NCI-H510A treated with DMSO at 0.1 percent for 48 hours (cell line): ENCODE measurements around the gene RHOT1.
A peak's percentile ranks its signal among the peaks of the same experiment; 100 is the strongest.
"Not testable (repeated sequence)": the region's sequence is repeated elsewhere in the genome, so short reads cannot be mapped to it uniquely, and the experiment has no call there.

Experiments
- DNase-seq: peaks from one replicate; lab custom pipeline; 2025; lab: John Stamatoyannopoulos, UW

The RHOT1 gene

DNA sequence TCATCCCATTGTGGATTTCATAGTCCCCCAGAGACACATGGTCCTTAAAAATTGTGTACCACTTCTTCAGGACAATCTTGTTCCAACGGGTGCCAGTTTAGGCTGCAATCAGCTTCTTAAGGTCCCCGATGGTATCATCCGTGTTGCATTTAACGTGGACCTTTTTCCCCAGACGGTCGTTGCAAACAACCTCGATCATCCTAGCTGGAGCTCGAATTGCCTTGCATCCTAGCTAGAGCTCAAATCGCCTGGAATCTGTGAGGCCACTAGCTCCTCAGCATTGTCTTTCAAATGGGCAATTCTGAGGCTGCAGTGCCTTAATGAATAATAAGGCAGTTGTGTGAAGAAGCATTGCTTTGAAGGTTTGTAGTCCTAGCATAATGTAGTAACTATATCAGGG is 85.6 kb downstream of the RHOT1 start:
- no peak for DNase-seq

DNA sequence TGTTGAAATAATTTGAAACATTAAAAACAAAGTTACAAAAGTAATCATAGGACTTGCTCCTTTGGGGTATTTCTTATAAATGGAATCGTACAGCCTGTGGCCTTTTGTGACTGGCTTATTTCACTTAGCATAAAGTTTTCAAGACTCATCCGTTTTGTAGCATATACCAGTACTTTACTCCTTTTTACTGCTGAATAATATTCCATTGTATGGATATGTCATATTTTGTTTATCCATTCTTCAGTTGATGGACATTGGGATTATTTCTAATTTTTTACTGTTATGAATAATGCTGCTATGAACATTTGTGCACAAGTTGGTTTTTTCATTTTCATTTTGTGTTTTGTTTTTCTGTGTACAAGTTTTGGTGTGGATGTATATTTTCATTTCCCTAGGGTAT is 93.3 kb downstream of the RHOT1 start:
- DNase-seq, result no peak

DNA sequence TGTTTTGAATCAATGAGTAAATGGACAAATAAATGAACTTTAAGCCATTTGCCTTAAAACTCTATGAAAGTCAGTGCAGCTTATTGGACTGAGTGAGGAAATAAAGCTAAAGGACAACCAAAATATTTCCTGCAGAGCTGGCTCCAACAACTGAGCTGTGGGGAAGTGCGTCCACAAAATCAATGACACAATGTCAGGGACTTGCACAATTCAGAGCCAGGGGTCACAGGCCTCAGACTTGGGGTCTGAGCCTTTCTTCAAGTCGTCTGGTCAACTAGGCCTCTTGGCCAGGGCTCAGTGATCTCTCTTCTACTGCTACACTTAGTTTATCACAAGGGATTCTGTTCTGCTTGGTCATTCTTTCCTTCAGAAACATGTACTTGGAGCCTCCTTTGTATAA is 97.2 kb downstream of the RHOT1 start:
- no peak for DNase-seq

DNA sequence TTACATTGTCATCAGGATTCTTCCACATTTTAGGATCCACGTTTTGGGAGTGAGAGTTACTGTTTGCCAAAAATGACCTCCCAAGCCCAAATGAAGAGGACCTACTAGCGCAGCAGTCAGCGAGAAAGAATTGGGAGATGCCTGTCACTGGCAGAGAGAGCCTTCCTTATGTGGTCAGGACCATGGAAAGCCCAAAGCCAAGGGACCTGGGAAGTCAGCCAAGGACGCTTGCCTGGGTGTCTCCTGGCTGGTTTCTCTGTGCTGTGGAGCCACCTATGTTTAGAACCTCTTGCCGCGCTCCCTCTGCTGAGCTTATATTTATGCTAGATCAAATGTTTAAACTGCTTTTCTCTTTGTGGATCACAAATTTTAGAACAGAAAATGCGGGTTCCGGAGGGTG is 98.4 kb downstream of the RHOT1 start:
- DNase-seq, result no peak

DNA sequence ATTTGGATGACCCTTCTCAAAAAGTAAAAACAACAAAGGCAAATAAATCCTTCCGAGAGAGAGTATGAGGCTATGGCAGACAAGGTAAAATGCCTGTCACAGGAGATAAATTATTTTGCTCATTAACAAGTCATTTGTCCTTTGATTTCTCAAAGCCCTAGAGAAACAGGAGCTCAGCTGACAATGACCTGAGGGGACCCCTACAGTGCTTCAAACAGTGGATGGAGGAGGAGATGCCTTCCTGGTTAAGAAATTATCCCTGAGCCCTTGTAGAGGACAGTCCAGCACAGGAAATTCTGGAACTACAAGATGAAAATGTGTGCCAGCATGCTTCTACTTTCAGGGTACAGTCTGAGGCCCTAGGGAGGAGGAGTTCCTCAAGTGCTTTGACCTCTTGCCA is 99.3 kb downstream of the RHOT1 start:
- no peak for DNase-seq

DNA sequence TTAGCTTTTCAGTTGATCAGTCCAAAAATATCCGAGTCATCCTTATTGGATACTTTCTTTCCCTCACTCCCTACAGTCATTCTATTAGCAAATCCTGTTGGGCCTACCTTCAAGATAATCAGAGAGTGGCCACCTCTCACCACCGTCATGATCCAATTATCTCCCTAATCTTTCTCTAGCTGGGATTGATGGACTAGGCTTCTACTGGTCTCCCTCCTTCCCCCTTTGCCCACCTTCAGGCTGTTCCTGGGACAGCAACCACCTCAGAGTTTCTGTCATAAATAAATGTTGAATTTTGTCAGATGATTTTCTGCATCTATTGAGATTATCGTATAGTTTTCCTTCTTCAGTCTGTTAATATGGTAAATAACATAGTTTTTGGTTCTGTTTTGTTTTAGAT is 107.2 kb downstream of the RHOT1 start:
- DNase-seq, result no peak

DNA sequence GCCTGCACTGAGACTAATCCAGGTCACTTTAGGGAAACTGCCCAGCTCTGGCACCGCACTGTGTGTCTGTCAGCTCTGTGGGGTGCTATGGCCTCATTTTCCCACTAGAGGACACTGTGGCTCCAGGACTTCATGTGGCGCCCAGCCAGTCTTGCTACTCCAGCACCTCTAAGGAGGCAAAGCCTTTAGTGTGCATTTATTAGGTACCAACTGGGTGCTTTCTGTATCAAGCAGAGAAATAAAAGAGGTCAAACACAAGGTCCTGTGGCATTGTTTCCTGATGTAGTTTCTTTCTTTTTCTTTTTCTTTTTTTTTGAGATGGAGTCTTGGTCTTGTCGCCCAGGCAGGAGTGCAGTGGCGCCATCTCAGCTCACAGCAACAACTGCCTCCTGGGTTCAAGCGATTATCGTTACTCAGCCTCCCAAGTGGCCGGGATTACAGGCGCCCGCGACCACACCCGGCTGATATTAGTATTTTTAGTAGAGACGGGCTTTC is 110.9 kb downstream of the RHOT1 start:
- peak; percentile 84 for DNase-seq

DNA sequence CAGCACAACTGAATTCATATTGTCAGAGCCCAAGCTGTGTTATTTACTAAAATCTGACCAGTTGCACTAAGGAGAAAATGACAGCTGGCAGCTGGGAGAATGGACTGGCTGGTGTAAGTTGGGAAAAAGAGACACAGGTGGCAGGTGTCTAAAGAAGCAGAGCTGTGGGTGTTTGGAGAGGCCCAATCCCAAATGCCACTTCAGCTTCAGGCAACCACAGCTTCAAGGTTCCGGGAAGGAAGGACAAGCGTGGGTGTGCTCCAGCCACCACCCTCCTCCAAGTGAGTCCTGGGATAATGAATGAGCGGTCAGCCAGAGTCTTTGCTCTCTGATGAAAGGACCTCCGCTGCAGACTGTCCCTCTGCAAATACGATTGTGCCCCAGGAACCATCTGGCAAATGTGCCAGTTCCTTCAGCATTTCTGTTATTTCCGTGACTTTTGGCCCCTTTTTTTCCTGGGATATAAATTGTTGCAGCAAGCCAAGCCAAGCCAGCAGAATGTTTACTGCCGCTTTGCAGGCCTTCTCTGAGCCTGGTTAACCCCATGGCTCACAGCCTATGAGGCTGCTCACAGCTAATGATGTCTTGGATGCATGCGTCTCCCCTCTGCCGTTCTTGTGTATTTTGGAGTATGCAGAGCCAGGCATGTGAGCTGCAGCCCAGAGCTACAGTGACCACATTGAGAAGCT is 113.9 kb downstream of the RHOT1 start:
- no peak for DNase-seq

DNA sequence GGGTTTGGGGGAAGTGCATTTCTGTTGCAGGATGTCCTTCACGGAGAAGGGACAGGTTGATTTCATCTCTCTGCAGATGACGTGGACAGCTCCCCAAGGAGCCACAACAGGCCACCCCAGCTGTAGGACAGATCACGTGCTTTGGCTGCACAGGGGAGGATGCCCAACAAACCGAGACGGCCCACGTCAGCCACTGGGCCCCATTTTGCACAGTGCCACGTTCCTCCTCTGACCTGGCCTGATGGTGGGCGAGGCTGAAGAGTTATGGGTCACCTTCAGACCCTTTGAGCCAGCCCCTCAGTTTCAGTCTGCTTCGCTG is 114.4 kb downstream of the RHOT1 start:
- no peak for DNase-seq

DNA sequence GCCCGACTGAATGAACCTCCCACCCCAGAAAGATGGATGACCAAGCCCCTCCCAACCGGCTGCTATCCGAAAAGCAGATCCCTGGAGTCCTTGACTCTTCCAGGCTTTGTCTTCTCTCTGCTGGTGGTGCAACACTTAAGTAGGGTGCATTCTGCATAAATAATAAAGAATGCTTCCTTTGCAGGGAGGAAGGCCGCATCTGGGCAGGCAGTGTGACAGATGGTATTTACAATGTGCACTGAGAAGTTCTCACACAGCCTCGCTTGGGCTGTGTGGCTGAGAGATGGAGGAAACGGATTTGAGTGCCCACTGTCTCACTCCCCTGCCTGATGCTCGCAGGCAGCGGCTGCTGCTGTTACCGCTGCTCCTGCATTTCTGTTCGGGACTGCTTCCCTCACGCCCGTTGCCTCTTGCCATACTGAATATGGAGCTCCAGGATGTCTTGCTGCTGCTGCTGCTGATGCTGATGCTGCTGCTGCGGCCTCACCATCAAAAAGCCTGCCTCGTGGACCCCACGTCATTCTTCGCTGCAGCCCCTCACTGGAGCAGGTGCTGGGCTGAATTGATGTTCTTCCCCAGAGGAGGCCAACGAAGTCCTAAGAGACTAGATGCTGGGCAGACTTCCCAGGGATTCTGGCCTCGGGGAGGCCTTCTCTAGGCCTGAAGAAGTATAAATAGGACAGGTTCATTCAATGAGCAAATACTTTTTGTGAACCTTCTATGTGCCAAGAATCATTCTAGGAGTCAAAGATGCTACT is 116.3 kb downstream of the RHOT1 start:
- DNase-seq, result no peak

DNA sequence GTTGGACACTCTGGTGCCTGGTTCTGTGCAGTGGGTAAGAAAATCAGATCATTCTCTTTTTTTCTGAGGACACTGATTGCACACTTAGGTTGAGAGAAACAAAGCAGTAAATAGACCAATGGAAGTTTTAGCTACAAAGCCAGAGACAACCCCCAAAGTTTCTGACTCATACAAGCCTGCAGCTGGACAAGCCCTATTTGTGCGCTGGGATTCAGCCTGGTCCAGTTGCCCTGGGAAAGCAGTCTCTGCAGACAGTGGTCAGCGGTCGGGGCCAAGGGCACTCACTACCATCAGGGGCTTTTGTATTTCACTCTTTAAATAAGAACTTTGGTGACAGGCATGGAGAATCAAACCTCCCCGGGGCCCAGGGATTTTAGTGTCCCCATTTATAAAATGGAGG is 117.3 kb downstream of the RHOT1 start:
- no peak for DNase-seq

DNA sequence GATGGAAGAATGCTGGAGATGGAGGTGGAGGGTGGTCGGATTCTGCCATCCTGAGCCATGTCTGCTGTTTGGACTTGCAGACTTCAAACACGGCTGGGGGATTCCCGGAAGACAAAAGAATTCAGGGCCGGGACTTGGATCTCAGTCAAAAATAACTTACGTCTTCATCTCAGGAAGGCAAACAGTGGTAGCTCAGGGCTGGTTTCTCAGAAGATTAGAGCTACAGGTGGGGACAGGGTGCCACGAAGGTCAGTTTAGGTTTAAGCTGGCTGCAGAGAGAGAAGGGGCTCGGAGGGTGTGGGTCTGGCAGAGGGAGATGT is 119.1 kb downstream of the RHOT1 start:
- DNase-seq, result no peak

DNA sequence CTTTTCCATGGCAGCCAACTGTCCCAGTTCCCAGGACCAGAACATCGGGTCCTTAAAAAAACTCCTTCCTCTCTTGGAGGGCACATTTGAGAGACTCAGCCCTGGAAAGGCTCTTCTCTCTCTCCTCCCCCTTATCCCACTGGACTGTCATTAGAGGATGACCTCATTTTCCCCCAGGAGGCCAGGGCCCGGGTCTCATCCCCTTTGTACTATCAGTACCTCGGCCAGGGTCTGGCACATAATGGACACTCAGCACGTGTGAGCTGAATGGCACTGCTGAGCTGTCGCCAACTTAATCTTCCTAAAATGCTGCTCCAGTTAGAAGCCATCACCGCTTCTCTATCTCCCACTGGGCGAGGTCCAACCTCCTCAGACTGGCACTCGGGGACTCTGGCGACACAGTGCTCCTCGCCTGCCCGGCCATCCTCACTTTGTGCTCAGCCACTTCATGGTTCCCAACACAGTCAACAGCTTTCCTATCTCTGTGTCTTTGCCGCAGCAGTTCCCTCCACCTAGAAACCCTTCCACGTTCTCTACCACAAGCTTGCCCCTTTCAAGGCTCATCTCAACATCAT is 119.7 kb downstream of the RHOT1 start:
- DNase-seq, result no peak

DNA sequence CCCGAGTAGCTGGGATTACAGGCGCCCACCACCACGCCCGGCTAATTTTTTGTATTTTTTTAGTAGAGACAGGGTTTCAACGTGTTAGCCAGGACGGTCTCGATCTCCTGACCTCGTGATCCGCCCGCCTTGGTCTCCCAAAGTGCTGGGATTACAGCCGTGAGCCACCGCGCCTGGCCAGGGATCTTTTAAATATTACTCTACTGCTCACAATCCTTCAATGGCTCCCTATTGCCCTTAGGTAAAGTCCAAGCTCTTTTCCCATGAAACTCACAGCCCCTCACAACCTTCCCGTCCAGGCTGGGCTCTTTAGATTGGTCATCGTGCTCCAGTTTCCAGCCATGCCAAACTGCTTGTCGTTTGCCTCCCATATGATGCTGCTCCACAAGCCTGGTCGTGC is 121.2 kb downstream of the RHOT1 start:
- DNase-seq, result not testable (repeated sequence)

DNA sequence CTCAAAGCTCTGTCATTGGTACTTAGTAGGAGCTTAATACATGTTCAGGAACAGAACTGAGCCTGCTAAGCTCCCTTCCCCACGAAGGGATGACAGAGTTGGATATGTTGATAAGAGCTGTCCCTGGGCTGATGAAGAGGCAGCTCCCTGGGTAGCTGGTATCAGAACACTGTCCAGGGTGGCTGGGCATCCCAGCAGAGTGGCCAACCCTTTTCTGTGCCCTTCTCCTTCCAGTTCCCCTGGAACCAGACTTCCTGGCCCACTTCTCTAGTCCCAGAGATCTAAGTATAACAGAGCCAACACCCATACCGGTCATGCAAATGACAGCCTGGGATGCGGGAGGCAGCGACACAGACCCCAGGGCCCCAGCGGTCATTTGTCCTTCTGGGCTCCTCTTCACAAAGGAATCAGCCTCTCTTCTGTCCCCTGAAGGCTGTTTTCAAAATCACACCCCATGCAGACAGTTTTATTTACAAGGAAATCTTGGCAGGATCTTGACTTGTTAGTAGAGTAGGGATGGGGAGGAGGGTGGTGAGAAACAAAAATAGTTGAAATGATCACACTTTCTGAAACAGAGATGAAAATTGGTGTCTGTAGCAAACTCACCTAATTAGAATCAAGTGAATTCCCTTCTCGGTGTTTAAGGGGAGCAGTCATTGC is 122.0 kb downstream of the RHOT1 start:
- DNase-seq, result no peak

DNA sequence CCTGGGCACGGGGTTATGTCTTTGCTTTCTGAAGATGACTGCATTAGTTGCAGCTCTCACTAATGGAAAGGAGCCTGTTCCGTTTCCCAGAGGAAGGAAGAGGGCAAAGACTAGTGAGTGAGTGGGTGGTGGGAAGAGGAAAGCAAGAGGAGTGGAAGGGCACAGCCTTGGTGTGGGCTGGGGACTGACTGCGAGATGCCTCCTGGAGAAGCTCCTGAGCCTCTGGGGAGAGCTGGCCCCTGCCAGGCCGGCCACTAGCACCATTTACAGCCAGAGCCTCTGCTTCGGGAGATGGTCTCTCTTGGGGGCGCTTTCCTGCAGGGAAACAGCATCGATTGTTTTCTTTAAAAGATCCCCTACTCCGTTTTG is 122.5 kb downstream of the RHOT1 start:
- DNase-seq, result no peak

DNA sequence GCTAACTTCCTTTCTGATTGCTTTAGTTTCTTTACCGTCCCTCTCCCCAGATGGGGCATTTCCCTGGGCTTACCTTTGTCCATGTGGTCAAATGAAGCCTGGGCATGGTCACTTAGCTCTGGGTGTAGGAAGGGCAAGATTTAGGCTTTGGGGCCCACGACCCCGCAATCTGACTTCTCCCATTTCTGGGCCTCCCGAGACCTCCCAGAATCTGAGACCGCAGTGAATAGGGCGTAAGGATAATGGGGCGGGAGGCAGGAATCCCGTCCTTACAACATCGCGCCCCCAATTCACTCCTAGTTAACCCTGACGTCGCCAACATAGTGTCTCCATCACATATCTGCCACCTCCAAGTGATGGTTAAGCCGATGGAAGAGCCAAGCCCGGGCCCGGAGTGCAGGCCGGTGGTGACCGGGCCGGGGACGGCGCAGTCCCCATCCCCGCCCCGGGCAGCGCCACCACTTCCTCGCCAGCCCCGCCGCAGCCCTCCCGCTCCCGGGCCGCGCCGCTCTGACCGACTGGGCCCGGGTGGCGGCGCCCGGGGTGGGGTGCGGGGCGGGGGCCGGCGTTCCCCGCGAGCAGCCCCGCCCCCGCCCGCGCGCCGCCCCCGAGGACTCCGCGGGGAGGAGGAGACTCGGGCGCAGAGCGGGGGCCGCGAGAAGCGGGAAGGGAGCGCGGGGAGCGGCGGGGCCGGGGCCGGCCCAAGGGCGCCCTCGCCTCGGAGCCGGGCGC is 123.1 kb downstream of the RHOT1 start, which contains the start of gene RHBDL3:
TSS of gene RHBDL3 (plus strand) at position 641 of the 732 bp plus-strand sequence. CDS start 358 bp downstream, outside the sequence.
- DNase-seq, result no peak

DNA sequence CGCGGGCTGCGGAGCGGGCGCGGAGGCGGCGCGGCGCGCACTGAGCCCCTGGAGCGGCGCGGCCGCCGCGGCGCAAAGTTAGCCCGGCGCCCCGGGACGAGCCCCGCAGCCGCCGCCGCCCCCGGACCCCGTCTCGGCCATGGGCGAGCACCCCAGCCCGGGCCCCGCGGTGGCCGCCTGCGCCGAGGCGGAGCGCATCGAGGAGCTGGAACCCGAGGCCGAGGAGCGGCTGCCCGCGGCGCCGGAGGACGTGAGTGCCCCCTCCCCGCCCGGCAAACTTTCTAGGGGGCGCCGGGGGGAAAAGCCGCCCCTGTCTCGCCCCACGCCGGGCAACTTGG is 123.7 kb downstream of the RHOT1 start:
- no peak for DNase-seq

DNA sequence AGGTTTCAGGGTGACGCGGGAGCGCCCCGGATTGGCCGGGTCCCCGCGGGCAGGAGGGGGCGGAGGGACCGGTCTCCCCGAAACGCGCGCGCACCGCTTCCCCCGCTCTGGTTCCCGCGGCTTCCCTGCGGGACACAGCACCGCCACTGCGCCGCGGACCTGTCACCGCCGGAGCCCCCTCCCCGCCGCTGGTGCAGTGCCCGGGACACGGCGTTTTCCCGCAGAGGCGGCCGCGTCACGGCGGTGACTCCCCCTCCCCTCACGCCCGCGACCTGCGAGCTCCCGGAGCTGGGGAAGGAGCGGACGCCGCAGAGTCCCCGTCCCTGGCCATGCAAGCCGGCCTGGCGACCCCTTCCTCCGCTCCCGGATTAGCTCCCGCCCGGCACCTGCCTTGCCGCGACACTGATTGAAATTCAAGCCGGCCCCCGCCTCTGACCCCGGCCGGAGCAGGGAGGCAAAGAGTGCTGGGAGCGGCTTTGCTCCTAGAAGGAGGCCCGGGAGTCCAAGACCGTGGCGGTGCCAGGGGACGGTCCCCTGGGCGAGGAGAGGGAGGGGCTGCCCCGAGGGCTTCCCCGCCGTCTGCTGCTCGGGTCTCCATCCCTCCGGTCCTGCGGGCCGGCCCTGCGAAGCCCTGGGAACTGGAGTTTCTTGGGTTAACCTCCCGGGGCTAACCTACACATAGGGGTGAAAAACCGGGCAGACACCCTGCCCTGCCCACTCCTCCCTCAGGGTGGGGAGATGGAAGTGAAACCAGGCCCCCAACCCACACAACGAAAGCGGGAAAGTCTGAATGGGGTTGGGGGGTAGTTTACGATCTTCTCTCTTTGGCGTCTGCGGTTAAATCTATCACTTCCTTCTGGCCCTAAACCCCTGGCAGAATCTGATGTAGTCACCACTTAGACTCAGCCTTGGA is 124.3 kb downstream of the RHOT1 start:
- DNase-seq, result no peak

DNA sequence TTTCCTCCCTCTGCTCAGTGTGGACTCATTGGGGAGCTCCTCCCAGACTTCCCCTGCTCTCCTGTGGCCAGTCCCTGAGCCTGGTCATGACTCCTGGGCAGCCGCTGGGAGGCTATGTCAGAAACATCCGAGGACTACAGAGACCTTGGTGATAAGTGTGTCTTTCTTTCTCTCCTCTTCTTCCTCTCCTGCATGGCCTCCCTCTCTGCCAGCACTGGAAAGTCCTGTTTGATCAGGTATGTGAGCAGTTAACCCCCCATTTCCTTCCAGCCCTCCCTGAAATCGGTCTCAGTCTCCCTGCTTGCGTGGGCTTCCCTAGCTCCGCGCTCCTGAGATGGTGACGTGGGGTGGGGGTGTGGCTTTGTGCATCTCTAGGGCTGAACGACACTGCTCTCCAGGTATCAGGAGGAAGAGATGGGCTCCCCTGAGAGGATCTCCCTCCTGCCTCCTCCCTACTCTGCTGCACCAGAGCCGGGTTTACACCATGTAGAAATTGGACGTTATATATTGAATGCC is 125.4 kb downstream of the RHOT1 start:
- DNase-seq, result no peak

DNA sequence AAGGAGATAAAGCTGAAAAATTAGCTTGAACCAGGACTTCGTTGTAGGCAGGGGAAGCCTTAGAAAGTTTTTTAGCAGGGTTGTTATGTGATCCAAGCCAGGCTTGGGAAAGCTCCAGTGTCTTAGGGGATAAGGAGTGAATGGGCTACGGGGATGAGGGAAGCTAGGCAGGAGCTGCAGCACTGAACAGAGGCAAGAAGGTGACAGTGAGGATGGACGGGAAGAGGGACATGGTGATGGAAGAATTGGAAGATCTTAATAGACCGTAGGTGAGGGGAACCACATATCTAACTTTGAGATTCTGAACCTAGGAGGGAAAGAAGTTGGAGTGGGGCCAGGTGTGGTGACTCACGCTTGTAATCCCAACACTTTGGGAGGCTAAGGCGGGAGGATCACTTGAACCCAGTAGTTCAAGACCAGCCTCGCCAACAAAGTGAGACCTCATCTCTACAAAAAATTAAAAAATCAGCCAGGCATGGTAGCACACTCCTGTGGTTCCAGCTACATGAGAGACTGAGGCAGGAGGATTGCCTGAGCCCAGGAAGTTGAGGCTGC is 126.5 kb downstream of the RHOT1 start:
- no peak for DNase-seq
